Measurements from ENCODE around the gene CYP4F3. TPM values are rescaled to one million over a fixed set of nuclear protein-coding genes. Genes with fewer than 3 reads are reported as not detected.
A peak's percentile ranks its signal among the peaks of the same experiment; 100 is the strongest.
"Not testable (repeated sequence)": the region's sequence is repeated elsewhere in the genome, so short reads cannot be mapped to it uniquely, and the experiment has no call there.

CYP4F3 gene
- total RNA-seq, 1 experiment from 2014 or later = not detected

DNA sequence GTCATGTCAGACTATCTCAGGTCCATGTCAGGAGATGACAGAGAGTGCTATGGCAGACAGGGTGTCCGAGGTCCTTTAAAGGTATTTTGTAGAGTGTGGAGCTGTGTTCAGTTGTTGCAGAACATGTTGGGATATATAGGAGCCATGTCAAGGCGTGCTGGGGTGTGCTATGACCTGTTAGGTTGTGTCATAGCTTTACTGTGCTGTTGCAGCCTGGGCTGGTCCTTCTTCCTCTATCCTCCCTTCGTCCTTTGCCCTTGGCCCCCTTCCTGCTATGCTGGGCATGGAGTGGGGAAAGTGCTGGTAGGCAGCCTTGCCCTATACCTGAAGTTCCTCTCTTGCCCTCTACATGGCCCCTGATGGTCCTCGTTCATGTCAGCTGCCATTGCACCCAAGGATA lies 39.2 kb downstream of the CYP4F3 start:
- not testable (repeated sequence) for H3K27ac ChIP-seq (ENCODE audit: low read length); H2AFZ ChIP-seq (ENCODE audit: low read length); H3K9me3 ChIP-seq (ENCODE audit: low read length); DNase-seq; H3K79me2 ChIP-seq (ENCODE audit: low read length); H3K9ac ChIP-seq (ENCODE audit: low read length); H3K9me2 ChIP-seq (replicated peaks; ENCODE audit: insufficient read depth, low read length); H3K36me3 ChIP-seq (ENCODE audit: insufficient read depth, low read length); H3K4me2 ChIP-seq (ENCODE audit: low read depth, low read length, poor library complexity, severe bottlenecking); H3K27me3 ChIP-seq (ENCODE audit: low read length); H4K20me1 ChIP-seq (ENCODE audit: insufficient read depth, low read depth, low read length); H3K4me3 ChIP-seq (ENCODE audit: low read length); H3K4me1 ChIP-seq (ENCODE audit: low read length)

DNA sequence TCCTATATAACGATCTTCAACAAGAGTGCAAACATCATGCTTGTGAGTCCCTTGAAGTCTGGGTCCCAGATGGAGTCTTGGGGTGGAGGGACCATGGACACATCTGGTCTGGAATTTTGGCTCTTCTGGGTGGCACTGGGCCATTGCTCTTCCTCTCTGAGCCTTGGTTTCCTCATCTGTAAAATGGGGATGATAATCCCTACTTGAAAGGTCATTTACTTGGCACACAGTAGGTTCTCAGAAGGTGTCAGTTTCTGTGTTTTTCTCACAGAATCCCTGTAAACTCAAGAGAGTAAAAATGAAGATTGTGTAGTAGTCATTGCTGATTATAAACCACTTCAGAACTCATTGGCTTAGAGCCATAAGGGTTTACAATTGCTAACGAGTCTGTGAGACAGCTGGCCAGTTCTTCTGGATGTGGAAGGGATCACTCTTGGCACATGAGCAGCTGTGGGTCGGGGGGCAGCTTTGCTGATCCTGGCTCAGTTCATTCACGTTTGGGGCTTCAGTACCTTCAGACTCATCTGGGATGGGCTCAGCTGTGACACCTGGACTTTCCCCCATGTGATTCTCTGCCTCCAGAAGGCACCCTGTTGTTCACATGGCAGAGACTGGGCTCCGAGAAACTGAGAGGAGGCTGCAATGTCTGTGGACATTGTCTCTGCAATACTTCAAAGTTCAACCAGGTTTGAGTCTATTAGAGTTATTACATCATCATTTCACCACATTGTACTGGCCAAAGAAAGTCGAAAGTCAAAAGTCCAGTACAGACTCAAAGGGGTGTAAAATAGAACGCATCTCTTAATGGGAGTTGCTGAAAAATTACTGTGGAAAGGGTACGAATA lies 40.0 kb downstream of the CYP4F3 start:
- Histone ChIP-seq H3K9ac (ENCODE audit: low read length) (no peak overlapping the region), H3K79me2 (ENCODE audit: low read length) (no peaks in the 10 kb centered on the region), H3K36me3 (ENCODE audit: insufficient read depth, low read length) (no peaks in the 10 kb centered on the region), H3K27me3 (ENCODE audit: low read length) (no peaks in the 10 kb centered on the region), H3K4me1 (ENCODE audit: low read length) (no peaks in the 10 kb centered on the region), H3K4me2 (ENCODE audit: low read depth, low read length, poor library complexity, severe bottlenecking) (no peak overlapping the region), H4K20me1 (ENCODE audit: insufficient read depth, low read depth, low read length) (no peaks in the 10 kb centered on the region), H3K4me3 (ENCODE audit: low read length) (no peak overlapping the region), H2AFZ (ENCODE audit: low read length) (no peak overlapping the region), H3K9me2 (replicated peaks; ENCODE audit: insufficient read depth, low read length) (no peaks in the 10 kb centered on the region), H3K9me3 (ENCODE audit: low read length) (no peaks in the 10 kb centered on the region), H3K27ac (ENCODE audit: low read length) (no peak overlapping the region)
- no peak for DNase-seq

DNA sequence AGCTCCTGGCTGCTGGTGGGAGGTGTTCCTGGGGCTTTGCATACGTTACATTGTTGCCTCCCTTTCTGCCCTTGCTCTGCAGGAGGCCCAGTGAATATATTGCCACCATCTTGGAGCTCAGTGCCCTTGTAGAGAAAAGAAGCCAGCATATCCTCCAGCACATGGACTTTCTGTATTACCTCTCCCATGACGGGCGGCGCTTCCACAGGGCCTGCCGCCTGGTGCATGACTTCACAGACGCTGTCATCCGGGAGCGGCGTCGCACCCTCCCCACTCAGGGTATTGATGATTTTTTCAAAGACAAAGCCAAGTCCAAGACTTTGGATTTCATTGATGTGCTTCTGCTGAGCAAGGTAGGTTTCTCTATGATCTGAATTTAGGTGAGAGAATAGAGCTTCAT lies 42.7 kb downstream of the CYP4F3 start:
- Histone ChIP-seq H4K20me1 (ENCODE audit: insufficient read depth, low read depth, low read length) (no peaks in the 10 kb centered on the region), H3K79me2 (ENCODE audit: low read length) (no peaks in the 10 kb centered on the region), H3K4me2 (ENCODE audit: low read depth, low read length, poor library complexity, severe bottlenecking) (no peak overlapping the region), H3K27me3 (ENCODE audit: low read length) (no peaks in the 10 kb centered on the region), H3K27ac (ENCODE audit: low read length) (no peak overlapping the region), H3K9me3 (ENCODE audit: low read length) (no peaks in the 10 kb centered on the region), H3K4me1 (ENCODE audit: low read length) (no peaks in the 10 kb centered on the region), H3K36me3 (ENCODE audit: insufficient read depth, low read length) (no peaks in the 10 kb centered on the region), H2AFZ (ENCODE audit: low read length) (no peak overlapping the region), H3K9ac (ENCODE audit: low read length) (no peak overlapping the region), H3K9me2 (replicated peaks; ENCODE audit: insufficient read depth, low read length) (no peaks in the 10 kb centered on the region), H3K4me3 (ENCODE audit: low read length) (no peak overlapping the region)
- no peak for DNase-seq

DNA sequence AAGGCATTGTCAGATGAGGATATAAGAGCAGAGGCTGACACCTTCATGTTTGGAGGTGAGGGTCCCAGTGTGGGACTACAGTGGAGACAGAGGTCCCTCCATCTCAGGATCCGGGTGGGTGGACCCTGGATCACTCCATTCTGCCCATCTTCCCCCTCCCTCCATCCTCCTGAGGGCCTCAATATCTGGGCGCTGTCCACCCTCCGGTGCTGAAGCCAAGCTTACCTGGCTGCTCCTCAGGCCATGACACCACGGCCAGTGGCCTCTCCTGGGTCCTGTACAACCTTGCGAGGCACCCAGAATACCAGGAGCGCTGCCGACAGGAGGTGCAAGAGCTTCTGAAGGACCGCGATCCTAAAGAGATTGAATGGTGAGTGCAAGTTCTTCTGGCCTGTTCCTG lies 44.1 kb downstream of the CYP4F3 start:
- no peaks in the 10 kb centered on the region for H3K9me3 ChIP-seq (ENCODE audit: low read length)
- no peaks in the 10 kb centered on the region for H3K27me3 ChIP-seq (ENCODE audit: low read length)
- H3K79me2 ChIP-seq (ENCODE audit: low read length) = no peaks in the 10 kb centered on the region
- no peak overlapping the region for H3K4me2 ChIP-seq (ENCODE audit: low read depth, low read length, poor library complexity, severe bottlenecking)
- no peak overlapping the region for H2AFZ ChIP-seq (ENCODE audit: low read length)
- H3K4me3 ChIP-seq (ENCODE audit: low read length) = no peak overlapping the region
- H3K9ac ChIP-seq (ENCODE audit: low read length) = no peak overlapping the region
- H3K9me2 ChIP-seq (replicated peaks; ENCODE audit: insufficient read depth, low read length) = no peaks in the 10 kb centered on the region
- no peaks in the 10 kb centered on the region for H3K4me1 ChIP-seq (ENCODE audit: low read length)
- no peaks in the 10 kb centered on the region for H3K36me3 ChIP-seq (ENCODE audit: insufficient read depth, low read length)
- DNase-seq = peak; percentile 56
- no peaks in the 10 kb centered on the region for H4K20me1 ChIP-seq (ENCODE audit: insufficient read depth, low read depth, low read length)
- no peak overlapping the region for H3K27ac ChIP-seq (ENCODE audit: low read length)

DNA sequence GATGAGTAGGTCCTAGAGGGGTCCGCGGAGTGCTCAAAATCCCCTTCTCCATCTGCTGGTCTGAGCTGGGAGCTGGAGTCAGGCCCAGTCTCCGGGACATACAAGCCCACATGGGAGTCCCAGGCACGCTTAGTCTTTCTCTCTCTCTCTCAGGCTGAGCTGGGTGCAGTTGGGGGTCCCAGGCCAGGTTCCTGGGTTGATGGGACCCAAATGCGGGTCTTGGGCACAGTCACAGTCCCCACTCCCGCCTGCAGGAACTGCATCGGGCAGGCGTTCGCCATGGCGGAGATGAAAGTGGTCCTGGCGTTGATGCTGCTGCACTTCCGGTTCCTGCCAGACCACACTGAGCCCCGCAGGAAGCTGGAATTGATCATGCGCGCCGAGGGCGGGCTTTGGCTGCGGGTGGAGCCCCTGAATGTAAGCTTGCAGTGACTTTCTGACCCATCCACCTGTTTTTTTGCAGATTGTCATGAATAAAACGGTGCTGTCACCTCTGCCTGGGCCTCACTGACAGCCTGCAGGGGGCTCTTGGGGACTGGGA lies 56.0 kb downstream of the CYP4F3 start:
- Histone ChIP-seq H3K9me2 (replicated peaks; ENCODE audit: insufficient read depth, low read length) (no peaks in the 10 kb centered on the region), H3K36me3 (ENCODE audit: insufficient read depth, low read length) (no peaks in the 10 kb centered on the region), H3K79me2 (ENCODE audit: low read length) (no peaks in the 10 kb centered on the region), H3K27me3 (ENCODE audit: low read length) (no peaks in the 10 kb centered on the region), H3K4me1 (ENCODE audit: low read length) (no peaks in the 10 kb centered on the region), H3K9ac (ENCODE audit: low read length) (no peak overlapping the region), H3K27ac (ENCODE audit: low read length) (no peak overlapping the region), H4K20me1 (ENCODE audit: insufficient read depth, low read depth, low read length) (no peaks in the 10 kb centered on the region), H3K4me3 (ENCODE audit: low read length) (no peak overlapping the region), H2AFZ (ENCODE audit: low read length) (no peak overlapping the region), H3K4me2 (ENCODE audit: low read depth, low read length, poor library complexity, severe bottlenecking) (no peak overlapping the region), H3K9me3 (ENCODE audit: low read length) (no peaks in the 10 kb centered on the region)
- DNase-seq = no peak

DNA sequence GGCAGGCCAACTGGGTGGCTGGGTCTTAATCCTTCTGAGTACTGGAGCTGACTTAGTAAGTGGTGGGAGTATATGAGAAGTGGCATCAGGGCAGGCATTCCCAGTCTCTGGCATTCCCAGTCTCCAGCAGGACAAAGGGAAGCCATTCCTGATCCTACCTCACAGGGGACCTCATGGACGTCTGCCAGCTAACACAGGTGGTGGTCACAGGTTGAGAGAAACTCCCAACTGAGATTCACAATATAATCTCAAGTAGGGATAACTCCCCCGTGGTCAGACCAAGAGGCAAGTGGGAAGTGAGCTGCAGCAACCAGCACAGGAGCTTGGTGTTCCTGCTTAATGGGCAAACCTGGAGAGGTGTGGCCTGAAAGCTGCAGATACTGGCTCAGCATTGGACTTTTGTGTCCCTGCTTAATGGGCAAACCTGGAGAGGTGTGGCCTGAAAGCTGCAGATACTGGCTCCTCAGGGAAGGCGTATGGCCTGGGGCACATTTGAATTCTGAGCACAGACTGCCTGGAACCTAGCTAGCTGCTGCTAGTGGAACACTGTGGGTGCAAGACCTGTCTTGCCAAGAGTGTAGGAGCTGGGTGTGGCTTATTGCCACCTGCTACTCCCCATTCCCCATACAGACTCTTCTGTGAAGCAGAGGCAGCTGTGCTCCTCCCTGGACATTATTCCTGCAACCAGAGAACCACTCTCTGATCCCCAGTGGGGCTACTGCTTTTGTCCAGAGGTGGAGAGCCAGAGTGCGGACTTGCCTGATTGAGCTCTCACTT lies 61.2 kb downstream of the CYP4F3 start:
- H3K27me3 ChIP-seq (ENCODE audit: low read length) = no peaks in the 10 kb centered on the region
- no peak overlapping the region for H3K4me2 ChIP-seq (ENCODE audit: low read depth, low read length, poor library complexity, severe bottlenecking)
- DNase-seq = no peak

DNA sequence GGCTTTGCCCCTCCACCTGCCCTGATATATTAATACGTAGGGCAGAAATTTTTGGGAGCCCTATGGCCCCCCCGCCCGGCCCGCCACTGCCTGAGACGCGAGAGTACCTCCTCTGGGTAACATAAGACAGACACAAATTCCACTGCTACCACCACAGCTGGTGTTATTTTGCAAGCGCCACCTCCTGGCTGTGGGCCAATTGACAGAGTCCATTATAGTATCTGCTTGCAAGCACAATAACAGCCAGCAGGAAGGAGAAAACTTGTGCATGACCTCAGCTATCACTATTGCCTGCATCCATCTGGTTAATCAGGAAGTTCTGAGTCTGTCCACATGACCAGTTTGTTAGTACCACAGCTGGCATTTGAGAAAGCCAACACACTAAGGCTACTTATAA lies 61.8 kb downstream of the CYP4F3 start:
- H3K4me2 ChIP-seq (ENCODE audit: low read depth, low read length, poor library complexity, severe bottlenecking) = no peak overlapping the region

More for the DNA sequence above, 61.2 kb downstream of the CYP4F3 start:
- H3K9me2 ChIP-seq (replicated peaks; ENCODE audit: insufficient read depth, low read length) = no peaks in the 10 kb centered on the region
- H3K9me3 ChIP-seq (ENCODE audit: low read length) = no peaks in the 10 kb centered on the region
- H3K27ac ChIP-seq (ENCODE audit: low read length) = no peak overlapping the region
- H3K9ac ChIP-seq (ENCODE audit: low read length) = no peak overlapping the region
- H3K79me2 ChIP-seq (ENCODE audit: low read length) = no peaks in the 10 kb centered on the region
- H4K20me1 ChIP-seq (ENCODE audit: insufficient read depth, low read depth, low read length) = no peaks in the 10 kb centered on the region
- H3K4me1 ChIP-seq (ENCODE audit: low read length) = peaks cover 4% of the 10 kb centered on the region; the same call in 1 of the 2 replicates
- no peak overlapping the region for H2AFZ ChIP-seq (ENCODE audit: low read length)
- no peak overlapping the region for H3K4me3 ChIP-seq (ENCODE audit: low read length)
- H3K36me3 ChIP-seq (ENCODE audit: insufficient read depth, low read length) = no peaks in the 10 kb centered on the region

More for the DNA sequence above, 61.8 kb downstream of the CYP4F3 start:
- H3K79me2 ChIP-seq (ENCODE audit: low read length) = no peaks in the 10 kb centered on the region
- H3K4me1 ChIP-seq (ENCODE audit: low read length) = peaks cover 4% of the 10 kb centered on the region; the same call in 1 of the 2 replicates
- peak; percentile 86 for DNase-seq
- no peaks in the 10 kb centered on the region for H3K9me3 ChIP-seq (ENCODE audit: low read length)
- no peak overlapping the region for H3K9ac ChIP-seq (ENCODE audit: low read length)
- no peaks in the 10 kb centered on the region for H4K20me1 ChIP-seq (ENCODE audit: insufficient read depth, low read depth, low read length)
- H3K36me3 ChIP-seq (ENCODE audit: insufficient read depth, low read length) = no peaks in the 10 kb centered on the region
- H2AFZ ChIP-seq (ENCODE audit: low read length) = no peak overlapping the region
- no peaks in the 10 kb centered on the region for H3K9me2 ChIP-seq (replicated peaks; ENCODE audit: insufficient read depth, low read length)
- no peak overlapping the region for H3K4me3 ChIP-seq (ENCODE audit: low read length)
- H3K27ac ChIP-seq (ENCODE audit: low read length) = no peak overlapping the region
- no peaks in the 10 kb centered on the region for H3K27me3 ChIP-seq (ENCODE audit: low read length)

Measured in Karpas-422 (cell line).